Ascending aorta (tissue), 2 donors: ENCODE measurements around the gene STK39. TPM values are rescaled to one million over a fixed set of nuclear protein-coding genes. Genes with fewer than 3 reads are reported as not detected.

Experiments used
- DNase-seq, 2 donors: peaks; one replicate each; pipeline ENCODE4 v3.0.0-alpha.2; 2019; ENCODE audit warnings: low spot score in 2 of 2
- H3K27ac ChIP-seq, 2 donors: fragments of 200-600 bp; sonication (generic); one replicate each; pipeline ENCODE4 v1.5.1; 2016 to 2017; ENCODE audit warnings: mild to moderate bottlenecking in 1 of 2
- H3K27me3 ChIP-seq: fragments of 200-600 bp; sonication (generic); one replicate; pipeline ENCODE4 v1.5.1; 2017
- H3K36me3 ChIP-seq, 2 donors: fragments of 200-600 bp; sonication (generic); one replicate each; pipeline ENCODE4 v1.5.1; 2016
- H3K4me1 ChIP-seq, 2 donors: fragments of 200-600 bp; sonication (generic); one replicate each; pipeline ENCODE4 v1.5.1; 2016 to 2017; ENCODE audit warnings: mild to moderate bottlenecking in 1 of 2
- H3K4me3 ChIP-seq, 2 donors: fragments of 200-600 bp; sonication (generic); one replicate each; pipeline ENCODE4 v1.5.1; 2016 to 2017; ENCODE audit warnings: mild to moderate bottlenecking in 1 of 2
- H3K9me3 ChIP-seq, 2 donors: fragments of 200-600 bp; sonication (generic); one replicate each; pipeline ENCODE4 v1.5.1; 2016
- intact Hi-C: fragments of 100-400 bp; cut with DNase I; formaldehyde crosslinking; loops from one replicate; pipeline ENCODE4 v1.15.1; 2023
- total RNA-seq: library from RNA; depleted of rRNA; stranded (reverse); fragments of >200 nt; gene quantifications from one replicate; pipeline ENCODE4 v1.1.0, GENCODE V29; 2016
- TF ChIP-seq, protein P1 (sequence below), 3 experiments: fragments of 200-600 bp in 2 of 3; fragments of 450-650 bp in 1 of 3; sonication (generic) in 2 of 3; IDR thresholded peaks; one replicate each; pipeline ENCODE4 v1.5.1; 2016 to 2019; ENCODE audit warnings: antibody characterized with exemption in 3 of 3, mild to moderate bottlenecking in 1 of 3, moderate library complexity in 1 of 3

STK39 gene
- total RNA-seq, 1 donor from 2014 or later = 7.5 TPM

DNA sequence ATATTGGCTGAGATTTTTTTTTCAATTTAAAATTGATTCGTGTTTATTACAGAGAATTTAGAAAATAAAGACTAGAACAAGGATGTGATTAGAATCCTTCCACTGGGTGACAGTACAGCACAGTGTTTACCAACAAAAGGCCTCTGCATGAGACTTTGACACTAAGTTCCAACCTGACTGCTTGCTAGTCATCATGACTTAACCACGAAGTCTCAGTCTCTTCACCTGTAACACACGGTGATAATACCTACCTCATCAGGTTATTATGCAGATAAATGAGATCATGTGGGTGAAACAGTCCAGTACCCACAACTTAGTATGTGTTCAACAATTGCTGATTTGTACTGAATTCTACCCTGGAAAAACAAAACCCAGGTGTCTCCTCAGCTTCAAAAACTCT is 151.2 kb downstream of the STK39 start:
- no peaks in the 10 kb centered on the region for H3K27me3 ChIP-seq
- H3K4me1 ChIP-seq = no peaks in the 10 kb centered on the region
- TF ChIP-seq, protein P1, sequence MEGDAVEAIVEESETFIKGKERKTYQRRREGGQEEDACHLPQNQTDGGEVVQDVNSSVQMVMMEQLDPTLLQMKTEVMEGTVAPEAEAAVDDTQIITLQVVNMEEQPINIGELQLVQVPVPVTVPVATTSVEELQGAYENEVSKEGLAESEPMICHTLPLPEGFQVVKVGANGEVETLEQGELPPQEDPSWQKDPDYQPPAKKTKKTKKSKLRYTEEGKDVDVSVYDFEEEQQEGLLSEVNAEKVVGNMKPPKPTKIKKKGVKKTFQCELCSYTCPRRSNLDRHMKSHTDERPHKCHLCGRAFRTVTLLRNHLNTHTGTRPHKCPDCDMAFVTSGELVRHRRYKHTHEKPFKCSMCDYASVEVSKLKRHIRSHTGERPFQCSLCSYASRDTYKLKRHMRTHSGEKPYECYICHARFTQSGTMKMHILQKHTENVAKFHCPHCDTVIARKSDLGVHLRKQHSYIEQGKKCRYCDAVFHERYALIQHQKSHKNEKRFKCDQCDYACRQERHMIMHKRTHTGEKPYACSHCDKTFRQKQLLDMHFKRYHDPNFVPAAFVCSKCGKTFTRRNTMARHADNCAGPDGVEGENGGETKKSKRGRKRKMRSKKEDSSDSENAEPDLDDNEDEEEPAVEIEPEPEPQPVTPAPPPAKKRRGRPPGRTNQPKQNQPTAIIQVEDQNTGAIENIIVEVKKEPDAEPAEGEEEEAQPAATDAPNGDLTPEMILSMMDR (IDR thresholded peaks at IDR 0.05) = no peak
- DNase-seq = no peak
- H3K4me3 ChIP-seq = no peak overlapping the region
- H3K9me3 ChIP-seq = no peaks in the 10 kb centered on the region
- peaks cover 0 to 2% of the 10 kb centered on the region in 2 donors for H3K36me3 ChIP-seq
- no peak overlapping the region for H3K27ac ChIP-seq
- intact Hi-C loops = no loop called here

GRCh38 chr2:168091986-168092385 is 155.4 kb downstream of the STK39 start:
- Histone ChIP-seq H3K9me3 (no peaks in the 10 kb centered on the region), H3K27me3 (no peaks in the 10 kb centered on the region), H3K4me3 (no peak overlapping the region), H3K27ac (no peak overlapping the region), H3K36me3 (no peaks in the 10 kb centered on the region), H3K4me1 (no peaks in the 10 kb centered on the region)
- TF ChIP-seq, protein P1 (IDR thresholded peaks at IDR 0.05) = no peak
- DNase-seq = no peak
- intact Hi-C loops = no loop called here

DNA sequence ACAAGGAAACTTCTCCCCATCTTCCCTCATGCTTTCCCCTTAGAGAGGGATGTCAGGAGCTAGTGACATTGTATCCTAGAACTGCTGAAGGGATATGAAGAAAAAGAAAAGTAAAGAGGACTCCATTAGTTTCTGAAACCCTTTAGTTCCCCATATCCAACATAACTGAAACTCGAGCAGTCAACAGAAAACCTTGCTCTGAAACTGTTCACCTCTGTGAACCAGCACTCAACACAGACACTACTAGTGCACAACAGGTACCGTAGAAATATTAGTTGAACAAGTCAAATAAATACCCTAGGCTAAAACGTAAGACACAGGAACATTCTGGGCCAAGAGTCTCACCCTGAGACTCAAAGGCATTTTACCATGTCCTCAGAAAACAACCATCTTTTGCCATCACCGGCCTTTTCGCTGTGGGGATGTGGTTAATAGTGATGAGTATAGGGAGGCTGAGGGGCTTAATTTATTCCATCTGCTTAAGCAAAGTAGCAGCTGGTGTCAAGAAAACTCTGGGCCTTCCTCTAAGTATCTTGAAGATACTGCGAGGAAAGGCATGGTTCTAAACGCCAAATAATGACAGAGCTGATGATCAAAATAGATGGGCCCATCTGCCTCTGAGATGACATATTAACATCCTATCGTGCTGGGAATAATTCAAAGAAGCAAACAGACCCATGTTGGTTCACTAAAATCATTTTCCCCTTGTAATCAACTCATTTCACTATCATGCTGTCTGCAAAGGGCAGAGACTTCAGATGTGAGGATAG is 156.8 kb downstream of the STK39 start:
- Histone ChIP-seq H3K9me3 (no peaks in the 10 kb centered on the region), H3K27ac (no peak overlapping the region), H3K27me3 (no peaks in the 10 kb centered on the region), H3K36me3 (no peaks in the 10 kb centered on the region), H3K4me1 (no peaks in the 10 kb centered on the region), H3K4me3 (no peak overlapping the region)
- TF ChIP-seq, protein P1 (IDR thresholded peaks at IDR 0.05) = no peak
- no peak for DNase-seq
- intact Hi-C loops = no loop called here

- intact Hi-C loops = no loop called here
- Histone ChIP-seq H3K27ac (no peak overlapping the region), H3K36me3 (no peaks in the 10 kb centered on the region), H3K4me1 (no peaks in the 10 kb centered on the region), H3K27me3 (no peaks in the 10 kb centered on the region), H3K9me3 (no peaks in the 10 kb centered on the region), H3K4me3 (no peak overlapping the region)
- no peak for DNase-seq
- TF ChIP-seq, protein P1 (IDR thresholded peaks at IDR 0.05) = no peak
Measured at GRCh38 chr2:168089200-168089599, 158.2 kb downstream of the STK39 start.

DNA sequence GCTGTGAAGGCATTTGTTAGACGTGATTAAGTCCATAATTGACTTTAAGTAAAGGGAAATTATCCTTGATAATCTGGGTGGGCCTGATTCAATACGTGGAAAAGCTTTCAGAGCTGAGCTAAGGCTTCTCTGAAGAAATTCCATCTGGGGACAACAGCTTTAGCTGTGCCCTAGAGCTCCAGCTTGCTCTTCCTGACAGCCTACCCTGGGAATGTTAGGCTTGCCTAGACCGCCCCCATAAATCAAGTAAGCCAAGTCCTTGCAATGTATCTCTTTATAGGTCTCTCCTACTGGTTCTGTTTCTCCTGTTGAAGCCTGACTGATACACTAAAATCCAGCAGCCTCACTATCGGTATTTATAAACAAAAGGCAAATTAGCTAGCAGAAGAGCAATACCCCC is 160.0 kb downstream of the STK39 start:
- intact Hi-C loops = no loop called here
- TF ChIP-seq, protein P1 (IDR thresholded peaks at IDR 0.05) = no peak
- H3K27ac ChIP-seq = no peak overlapping the region

More for the DNA sequence above, 160.0 kb downstream of the STK39 start:
- Histone ChIP-seq H3K4me1 (no peaks in the 10 kb centered on the region), H3K9me3 (no peaks in the 10 kb centered on the region), H3K4me3 (no peak overlapping the region), H3K36me3 (no peaks in the 10 kb centered on the region), H3K27me3 (no peaks in the 10 kb centered on the region)
- no peak for DNase-seq
